H9 (cell line): ENCODE measurements around the gene KRTAP12-2. TPM values are rescaled to one million over a fixed set of nuclear protein-coding genes. Genes with fewer than 3 reads are reported as not detected.
A peak's percentile ranks its signal among the peaks of the same experiment; 100 is the strongest.
"Not testable (repeated sequence)": the region's sequence is repeated elsewhere in the genome, so short reads cannot be mapped to it uniquely, and the experiment has no call there.

Experiments
- DNase-seq: peaks from one replicate; pipeline ENCODE4 v3.0.0-alpha.2; 2017
- H2AFZ ChIP-seq: one replicate; pipeline ENCODE4 v1.6.1; 2013; ENCODE audit warnings: mild to moderate bottlenecking, low read length, control low read depth, moderate library complexity
- H2AK5ac ChIP-seq: 2 replicates; pipeline ENCODE4 v1.6.1; 2013; ENCODE audit warnings: low read length, control low read depth, mixed read lengths; ENCODE audit not compliant: insufficient read length
- H2BK120ac ChIP-seq: one replicate; pipeline ENCODE4 v1.6.1; 2013; ENCODE audit warnings: low read depth, mild to moderate bottlenecking, low read length, control low read depth, inconsistent platforms; ENCODE audit not compliant: poor library complexity, severe bottlenecking
- H2BK12ac ChIP-seq: 2 replicates; pipeline ENCODE4 v1.6.1; 2013; ENCODE audit warnings: low read length, control low read depth, mixed read lengths, low read depth; ENCODE audit not compliant: insufficient read length
- H2BK15ac ChIP-seq: 2 replicates; pipeline ENCODE4 v1.6.1; 2013; ENCODE audit warnings: low read depth, low read length, control low read depth
- H2BK20ac ChIP-seq: one replicate; pipeline ENCODE4 v1.6.1; 2013; ENCODE audit warnings: low read depth, mild to moderate bottlenecking, low read length, control low read depth, inconsistent platforms; ENCODE audit not compliant: poor library complexity, severe bottlenecking
- H2BK5ac ChIP-seq: 2 replicates; pipeline ENCODE4 v1.6.1; 2013; ENCODE audit warnings: low read length, control low read depth, mixed read lengths; ENCODE audit not compliant: insufficient read length
- H3K14ac ChIP-seq: 2 replicates; pipeline ENCODE4 v1.6.1; 2013; ENCODE audit warnings: low read length, control low read depth; ENCODE audit not compliant: insufficient read depth
- H3K18ac ChIP-seq: 2 replicates; pipeline ENCODE4 v1.6.1; 2013; ENCODE audit warnings: low read depth, mild to moderate bottlenecking, mixed read lengths, low read length, control low read depth; ENCODE audit not compliant: insufficient read length
- H3K23ac ChIP-seq: 2 replicates; pipeline ENCODE4 v1.6.1; 2013; ENCODE audit warnings: low read length, control low read depth, mixed read lengths, low read depth; ENCODE audit not compliant: insufficient read length
- H3K23me2 ChIP-seq: 2 replicates; pipeline ENCODE4 v1.6.1; 2013; ENCODE audit warnings: low read depth, mild to moderate bottlenecking, mixed read lengths, low read length, control low read depth; ENCODE audit not compliant: insufficient read length, poor library complexity, severe bottlenecking
- H3K27ac ChIP-seq: 2 replicates; pipeline ENCODE4 v1.5.1; 2013; ENCODE audit warnings: low read length, control low read depth, mixed read lengths, low read depth; ENCODE audit not compliant: insufficient read length
- H3K27me3 ChIP-seq: 2 replicates; pipeline ENCODE4 v1.6.1; 2013; ENCODE audit warnings: low read length, control low read depth, inconsistent platforms; ENCODE audit not compliant: insufficient read depth
- H3K4ac ChIP-seq: 2 replicates; pipeline ENCODE4 v1.6.1; 2013; ENCODE audit warnings: low read depth, mild to moderate bottlenecking, control low read depth, inconsistent platforms, low read length, moderate library complexity
- H3K4me1 ChIP-seq: 2 replicates; pipeline ENCODE4 v1.6.1; 2013; ENCODE audit warnings: low read length, control low read depth, inconsistent platforms; ENCODE audit not compliant: insufficient read depth
- H3K4me2 ChIP-seq: 2 replicates; pipeline ENCODE4 v1.6.1; 2013; ENCODE audit warnings: low read length, control low read depth, mixed read lengths; ENCODE audit not compliant: insufficient read length, insufficient read depth
- H3K56ac ChIP-seq: 2 replicates; pipeline ENCODE4 v1.6.1; 2013; ENCODE audit warnings: low read depth, mild to moderate bottlenecking, mixed read lengths, low read length, control low read depth; ENCODE audit not compliant: insufficient read length
- H3K79me1 ChIP-seq: 2 replicates; pipeline ENCODE4 v1.6.1; 2013; ENCODE audit warnings: low read depth, mild to moderate bottlenecking, moderate library complexity, low read length, control low read depth, inconsistent platforms; ENCODE audit not compliant: insufficient read depth, poor library complexity, severe bottlenecking
- H3K79me2 ChIP-seq: 2 replicates; pipeline ENCODE4 v1.6.1; 2013; ENCODE audit warnings: low read length, control low read depth, inconsistent platforms; ENCODE audit not compliant: insufficient read depth
- H3K9ac ChIP-seq: 2 replicates; pipeline ENCODE4 v1.6.1; 2013; ENCODE audit warnings: low read length, control low read depth, mixed read lengths; ENCODE audit not compliant: insufficient read length; ENCODE audit errors: extremely low read depth
- H3K9me3 ChIP-seq: one replicate; pipeline ENCODE4 v1.6.1; 2013; ENCODE audit warnings: low read depth, low read length, inconsistent platforms; ENCODE audit not compliant: control insufficient read depth
- H3T11ph ChIP-seq: one replicate; pipeline ENCODE4 v1.6.1; 2013; ENCODE audit warnings: mild to moderate bottlenecking, low read length, control low read depth, inconsistent platforms
- H4K20me1 ChIP-seq: one replicate; pipeline ENCODE4 v1.6.1; 2013; ENCODE audit not compliant: control insufficient read depth, insufficient read length, insufficient read depth
- H4K5ac ChIP-seq: 2 replicates; pipeline ENCODE4 v1.6.1; 2013; ENCODE audit warnings: low read depth, mild to moderate bottlenecking, mixed read lengths, low read length, control low read depth; ENCODE audit not compliant: insufficient read length
- H4K8ac ChIP-seq: replicated peaks from 2 replicates; pipeline ENCODE4 v1.6.1; 2013; ENCODE audit warnings: low read length, control low read depth, mixed read lengths, low read depth; ENCODE audit not compliant: insufficient read length
- H4K91ac ChIP-seq: 2 replicates; pipeline ENCODE4 v1.6.1; 2013; ENCODE audit warnings: low read depth, mild to moderate bottlenecking, moderate library complexity, mixed read lengths, low read length, control low read depth; ENCODE audit not compliant: insufficient read length
- H3K27ac Mint-ChIP-seq, 3 experiments: 2 replicates in 2 of 3; 3 replicates in 1 of 3; pipeline ENCODE4 v1.8.0; 2020 to 2021; ENCODE audit warnings: mixed read lengths in 3 of 3, mild to moderate bottlenecking in 1 of 3, moderate library complexity in 1 of 3
- H3K27me3 Mint-ChIP-seq: 2 replicates; pipeline ENCODE4 v1.8.0; 2021; ENCODE audit warnings: low read depth, mild to moderate bottlenecking, moderate library complexity, mixed read lengths
- H3K36me3 Mint-ChIP-seq, 3 experiments: 2 replicates in 2 of 3; 3 replicates in 1 of 3; pipeline ENCODE4 v1.8.0; 2020 to 2021; ENCODE audit warnings: low read depth in 3 of 3, mixed read lengths in 3 of 3; ENCODE audit not compliant: insufficient read depth in 1 of 3
- H3K4me1 Mint-ChIP-seq, 2 experiments: 2 replicates each; pipeline ENCODE4 v1.8.0; 2020; ENCODE audit warnings: mixed read lengths in 2 of 2
- H3K4me3 Mint-ChIP-seq, 2 experiments: 2 replicates in 1 of 2; 3 replicates in 1 of 2; pipeline ENCODE4 v1.8.0; 2020 to 2021; ENCODE audit warnings: mild to moderate bottlenecking in 2 of 2, mixed read lengths in 2 of 2, moderate library complexity in 1 of 2
- H3K9me3 Mint-ChIP-seq, 2 experiments: 2 replicates in 1 of 2; 3 replicates in 1 of 2; pipeline ENCODE4 v1.8.0; 2020; ENCODE audit warnings: mild to moderate bottlenecking in 2 of 2, mixed read lengths in 2 of 2, moderate library complexity in 1 of 2
- WGBS: extraction: QIAGEN DNeasy Blood & Tissue Kit; methylation state at CpG from one replicate; pipeline ENCODE4 v1.1.7; 2013; ENCODE audit warnings: missing lambda C conversion rate, low lambda C conversion rate, mixed read lengths; ENCODE audit not compliant: insufficient read length; ENCODE audit errors: extremely low coverage; 5-methylcytosine and 5-hydroxymethylcytosine counted together
- total RNA-seq: library from RNA; stranded (reverse); gene quantifications from 2 replicates; pipeline ENCODE4 v1.2.1, GENCODE V29; 2021

Gene KRTAP12-2
- total RNA-seq, 1 experiment from 2014 or later: not detected

GRCh38 chr21:44627181-44627822 lies 39.4 kb downstream of the KRTAP12-2 start:
- H3K23ac ChIP-seq, H3K18ac ChIP-seq, DNase-seq, H3K79me1 ChIP-seq, H4K20me1 ChIP-seq, H3K4me3 Mint-ChIP-seq, H3K9ac ChIP-seq, H4K8ac ChIP-seq, H2AK5ac ChIP-seq, H3K27me3 ChIP-seq, H3K23me2 ChIP-seq, H2BK5ac ChIP-seq, H2BK12ac ChIP-seq, H3K56ac ChIP-seq, H2BK15ac ChIP-seq, H3K27ac ChIP-seq, H3K9me3 ChIP-seq, H3K4me2 ChIP-seq, H3K79me2 ChIP-seq, H3K4me1 ChIP-seq, H3T11ph ChIP-seq, H2BK20ac ChIP-seq, H3K4me1 Mint-ChIP-seq, H2BK120ac ChIP-seq, H4K5ac ChIP-seq, H4K91ac ChIP-seq, H3K14ac ChIP-seq, H2AFZ ChIP-seq, H3K4ac ChIP-seq: not testable (repeated sequence)
- WGBS: no CpG with 5 or more reads among the region's 20 CpGs
- Mint-ChIP-seq H3K9me3 (peaks cover 41 to 44% of the 10 kb centered on the region in 2 experiments), H3K27me3 (peaks cover 13% of the 10 kb centered on the region), H3K27ac (peak overlapping the region in 2 of 3 experiments; percentile 56 to 57; a peak in 2 of 7 replicates), H3K36me3 (peaks cover 14 to 38% (median 23%) of the 10 kb centered on the region in 3 experiments; a peak in 6 of 7 replicates)
